H9 (cell line): ENCODE measurements around the gene PPP1R13B. TPM values are rescaled to one million over a fixed set of nuclear protein-coding genes. Genes with fewer than 3 reads are reported as not detected.

Experiments used
- DNase-seq: peaks from one replicate; pipeline ENCODE4 v3.0.0-alpha.2; 2017
- H2AFZ ChIP-seq: one replicate; pipeline ENCODE4 v1.6.1; 2013; ENCODE audit warnings: mild to moderate bottlenecking, low read length, control low read depth, moderate library complexity
- H2AK5ac ChIP-seq: 2 replicates; pipeline ENCODE4 v1.6.1; 2013; ENCODE audit warnings: low read length, control low read depth, mixed read lengths; ENCODE audit not compliant: insufficient read length
- H2BK120ac ChIP-seq: one replicate; pipeline ENCODE4 v1.6.1; 2013; ENCODE audit warnings: low read depth, mild to moderate bottlenecking, low read length, control low read depth, inconsistent platforms; ENCODE audit not compliant: poor library complexity, severe bottlenecking
- H2BK12ac ChIP-seq: 2 replicates; pipeline ENCODE4 v1.6.1; 2013; ENCODE audit warnings: low read length, control low read depth, mixed read lengths, low read depth; ENCODE audit not compliant: insufficient read length
- H2BK15ac ChIP-seq: 2 replicates; pipeline ENCODE4 v1.6.1; 2013; ENCODE audit warnings: low read depth, low read length, control low read depth
- H2BK20ac ChIP-seq: one replicate; pipeline ENCODE4 v1.6.1; 2013; ENCODE audit warnings: low read depth, mild to moderate bottlenecking, low read length, control low read depth, inconsistent platforms; ENCODE audit not compliant: poor library complexity, severe bottlenecking
- H2BK5ac ChIP-seq: 2 replicates; pipeline ENCODE4 v1.6.1; 2013; ENCODE audit warnings: low read length, control low read depth, mixed read lengths; ENCODE audit not compliant: insufficient read length
- H3K14ac ChIP-seq: 2 replicates; pipeline ENCODE4 v1.6.1; 2013; ENCODE audit warnings: low read length, control low read depth; ENCODE audit not compliant: insufficient read depth
- H3K18ac ChIP-seq: 2 replicates; pipeline ENCODE4 v1.6.1; 2013; ENCODE audit warnings: low read depth, mild to moderate bottlenecking, mixed read lengths, low read length, control low read depth; ENCODE audit not compliant: insufficient read length
- H3K23ac ChIP-seq: 2 replicates; pipeline ENCODE4 v1.6.1; 2013; ENCODE audit warnings: low read length, control low read depth, mixed read lengths, low read depth; ENCODE audit not compliant: insufficient read length
- H3K23me2 ChIP-seq: 2 replicates; pipeline ENCODE4 v1.6.1; 2013; ENCODE audit warnings: low read depth, mild to moderate bottlenecking, mixed read lengths, low read length, control low read depth; ENCODE audit not compliant: insufficient read length, poor library complexity, severe bottlenecking
- H3K27ac ChIP-seq: 2 replicates; pipeline ENCODE4 v1.5.1; 2013; ENCODE audit warnings: low read length, control low read depth, mixed read lengths, low read depth; ENCODE audit not compliant: insufficient read length
- H3K27me3 ChIP-seq: 2 replicates; pipeline ENCODE4 v1.6.1; 2013; ENCODE audit warnings: low read length, control low read depth, inconsistent platforms; ENCODE audit not compliant: insufficient read depth
- H3K4ac ChIP-seq: 2 replicates; pipeline ENCODE4 v1.6.1; 2013; ENCODE audit warnings: low read depth, mild to moderate bottlenecking, control low read depth, inconsistent platforms, low read length, moderate library complexity
- H3K4me1 ChIP-seq: 2 replicates; pipeline ENCODE4 v1.6.1; 2013; ENCODE audit warnings: low read length, control low read depth, inconsistent platforms; ENCODE audit not compliant: insufficient read depth
- H3K4me2 ChIP-seq: 2 replicates; pipeline ENCODE4 v1.6.1; 2013; ENCODE audit warnings: low read length, control low read depth, mixed read lengths; ENCODE audit not compliant: insufficient read length, insufficient read depth
- H3K56ac ChIP-seq: 2 replicates; pipeline ENCODE4 v1.6.1; 2013; ENCODE audit warnings: low read depth, mild to moderate bottlenecking, mixed read lengths, low read length, control low read depth; ENCODE audit not compliant: insufficient read length
- H3K79me1 ChIP-seq: 2 replicates; pipeline ENCODE4 v1.6.1; 2013; ENCODE audit warnings: low read depth, mild to moderate bottlenecking, moderate library complexity, low read length, control low read depth, inconsistent platforms; ENCODE audit not compliant: insufficient read depth, poor library complexity, severe bottlenecking
- H3K79me2 ChIP-seq: 2 replicates; pipeline ENCODE4 v1.6.1; 2013; ENCODE audit warnings: low read length, control low read depth, inconsistent platforms; ENCODE audit not compliant: insufficient read depth
- H3K9ac ChIP-seq: 2 replicates; pipeline ENCODE4 v1.6.1; 2013; ENCODE audit warnings: low read length, control low read depth, mixed read lengths; ENCODE audit not compliant: insufficient read length; ENCODE audit errors: extremely low read depth
- H3K9me3 ChIP-seq: one replicate; pipeline ENCODE4 v1.6.1; 2013; ENCODE audit warnings: low read depth, low read length, inconsistent platforms; ENCODE audit not compliant: control insufficient read depth
- H3T11ph ChIP-seq: one replicate; pipeline ENCODE4 v1.6.1; 2013; ENCODE audit warnings: mild to moderate bottlenecking, low read length, control low read depth, inconsistent platforms
- H4K20me1 ChIP-seq: one replicate; pipeline ENCODE4 v1.6.1; 2013; ENCODE audit not compliant: control insufficient read depth, insufficient read length, insufficient read depth
- H4K5ac ChIP-seq: 2 replicates; pipeline ENCODE4 v1.6.1; 2013; ENCODE audit warnings: low read depth, mild to moderate bottlenecking, mixed read lengths, low read length, control low read depth; ENCODE audit not compliant: insufficient read length
- H4K8ac ChIP-seq: replicated peaks from 2 replicates; pipeline ENCODE4 v1.6.1; 2013; ENCODE audit warnings: low read length, control low read depth, mixed read lengths, low read depth; ENCODE audit not compliant: insufficient read length
- H4K91ac ChIP-seq: 2 replicates; pipeline ENCODE4 v1.6.1; 2013; ENCODE audit warnings: low read depth, mild to moderate bottlenecking, moderate library complexity, mixed read lengths, low read length, control low read depth; ENCODE audit not compliant: insufficient read length
- H3K27ac Mint-ChIP-seq, 3 experiments: 2 replicates in 2 of 3; 3 replicates in 1 of 3; pipeline ENCODE4 v1.8.0; 2020 to 2021; ENCODE audit warnings: mixed read lengths in 3 of 3, mild to moderate bottlenecking in 1 of 3, moderate library complexity in 1 of 3
- H3K27me3 Mint-ChIP-seq: 2 replicates; pipeline ENCODE4 v1.8.0; 2021; ENCODE audit warnings: low read depth, mild to moderate bottlenecking, moderate library complexity, mixed read lengths
- H3K36me3 Mint-ChIP-seq, 3 experiments: 2 replicates in 2 of 3; 3 replicates in 1 of 3; pipeline ENCODE4 v1.8.0; 2020 to 2021; ENCODE audit warnings: low read depth in 3 of 3, mixed read lengths in 3 of 3; ENCODE audit not compliant: insufficient read depth in 1 of 3
- H3K4me1 Mint-ChIP-seq, 2 experiments: 2 replicates each; pipeline ENCODE4 v1.8.0; 2020; ENCODE audit warnings: mixed read lengths in 2 of 2
- H3K4me3 Mint-ChIP-seq, 2 experiments: 2 replicates in 1 of 2; 3 replicates in 1 of 2; pipeline ENCODE4 v1.8.0; 2020 to 2021; ENCODE audit warnings: mild to moderate bottlenecking in 2 of 2, mixed read lengths in 2 of 2, moderate library complexity in 1 of 2
- H3K9me3 Mint-ChIP-seq, 2 experiments: 2 replicates in 1 of 2; 3 replicates in 1 of 2; pipeline ENCODE4 v1.8.0; 2020; ENCODE audit warnings: mild to moderate bottlenecking in 2 of 2, mixed read lengths in 2 of 2, moderate library complexity in 1 of 2
- CTCF ChIP-seq: fragments of 200-600 bp; sonication (generic); conservative IDR thresholded peaks from 3 replicates; pipeline ENCODE4 v1.8.0; 2021; ENCODE audit warnings: antibody characterized with exemption, mild to moderate bottlenecking
- WGBS: extraction: QIAGEN DNeasy Blood & Tissue Kit; methylation state at CpG from one replicate; pipeline ENCODE4 v1.1.7; 2013; ENCODE audit warnings: missing lambda C conversion rate, low lambda C conversion rate, mixed read lengths; ENCODE audit not compliant: insufficient read length; ENCODE audit errors: extremely low coverage; 5-methylcytosine and 5-hydroxymethylcytosine counted together
- total RNA-seq: library from RNA; stranded (reverse); gene quantifications from 2 replicates; pipeline ENCODE4 v1.2.1, GENCODE V29; 2021

PPP1R13B gene
- total RNA-seq, 1 experiment from 2014 or later, result 6.0 TPM

DNA sequence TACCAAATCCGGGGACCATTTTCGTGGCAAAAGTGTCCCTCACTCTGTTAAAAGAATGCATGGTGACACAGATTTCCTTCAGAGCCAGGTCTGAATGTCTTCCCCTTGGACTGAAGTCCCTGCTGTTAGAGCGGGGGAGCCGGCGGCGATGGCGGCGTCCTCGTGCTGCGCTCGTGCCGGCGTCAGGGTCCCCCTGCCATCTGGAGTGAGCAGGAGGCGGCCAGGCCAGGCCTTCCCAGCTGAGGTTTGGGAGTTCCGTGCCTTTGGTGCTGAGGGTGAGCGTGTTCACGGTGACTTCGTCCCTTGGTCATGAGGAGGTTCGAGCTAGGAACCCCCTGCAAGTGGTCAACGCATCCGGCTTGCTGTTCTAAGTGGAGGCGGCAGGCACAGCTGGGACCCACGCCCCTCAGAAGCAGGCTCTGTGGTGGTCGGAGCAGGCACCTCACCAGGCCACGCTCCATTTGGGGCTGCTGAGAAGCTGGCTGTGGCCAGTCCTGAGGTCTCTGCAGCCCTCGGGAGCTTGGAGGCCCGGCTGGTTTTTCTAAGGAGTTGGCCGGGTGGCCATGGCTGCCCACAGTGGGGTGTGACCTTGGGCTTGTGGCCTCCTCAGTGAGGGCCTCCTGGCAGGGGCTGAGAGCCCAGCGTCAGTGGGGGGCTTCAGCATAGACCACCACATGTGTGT, 122.2 kb downstream of the PPP1R13B start:
- H3K4me1 ChIP-seq, result no peaks in the 10 kb centered on the region; the same call in 1 of the 2 replicates
- no peaks in the 10 kb centered on the region for H3K27me3 Mint-ChIP-seq
- H3K23ac ChIP-seq, result no peak overlapping the region
- no CpG with 5 or more reads among the region's 29 CpGs for WGBS
- no peak overlapping the region for H2BK5ac ChIP-seq
- no peak overlapping the region for H3K18ac ChIP-seq
- H3T11ph ChIP-seq, result no peak overlapping the region
- H3K4me1 Mint-ChIP-seq, result peaks cover 0 to 6% of the 10 kb centered on the region in 2 experiments; a peak in 1 of 4 replicates
- no peaks in the 10 kb centered on the region for H4K20me1 ChIP-seq
- no peaks in the 10 kb centered on the region for H3K9me3 Mint-ChIP-seq
- no peak overlapping the region for H4K8ac ChIP-seq
- H3K4me3 Mint-ChIP-seq, result no peak overlapping the region
- H3K4ac ChIP-seq, result no peak overlapping the region
- H3K4me2 ChIP-seq, result no peak overlapping the region
- no peak overlapping the region for H4K91ac ChIP-seq
- no peaks in the 10 kb centered on the region for H3K23me2 ChIP-seq
- H3K9me3 ChIP-seq, result no peaks in the 10 kb centered on the region
- H4K5ac ChIP-seq, result no peak overlapping the region
- H2AK5ac ChIP-seq, result no peak overlapping the region
- TF ChIP-seq CTCF, result no peak
- no peaks in the 10 kb centered on the region for H3K27me3 ChIP-seq
- H3K56ac ChIP-seq, result no peak overlapping the region
- H2AFZ ChIP-seq, result no peak overlapping the region
- no peak overlapping the region for H2BK120ac ChIP-seq
- H3K79me1 ChIP-seq, result peaks cover 7% of the 10 kb centered on the region
- no peak overlapping the region for H3K27ac ChIP-seq
- no peak for DNase-seq
- H2BK20ac ChIP-seq, result no peak overlapping the region
- no peak overlapping the region for H3K9ac ChIP-seq
- H2BK12ac ChIP-seq, result no peak overlapping the region
- H3K27ac Mint-ChIP-seq, result peak overlapping the region in 1 of 3 experiments; percentile 14; a peak in 1 of 7 replicates
- H3K14ac ChIP-seq, result no peak overlapping the region; the same call in 1 of the 2 replicates
- H3K36me3 Mint-ChIP-seq, result peaks cover 2 to 19% (median 17%) of the 10 kb centered on the region in 3 experiments; a peak in 5 of 7 replicates
- no peak overlapping the region for H2BK15ac ChIP-seq
- H3K79me2 ChIP-seq, result no peaks in the 10 kb centered on the region; the same call in 1 of the 2 replicates
